ENCODE data around the gene CDKN2C.

CDKN2C gene

DNA sequence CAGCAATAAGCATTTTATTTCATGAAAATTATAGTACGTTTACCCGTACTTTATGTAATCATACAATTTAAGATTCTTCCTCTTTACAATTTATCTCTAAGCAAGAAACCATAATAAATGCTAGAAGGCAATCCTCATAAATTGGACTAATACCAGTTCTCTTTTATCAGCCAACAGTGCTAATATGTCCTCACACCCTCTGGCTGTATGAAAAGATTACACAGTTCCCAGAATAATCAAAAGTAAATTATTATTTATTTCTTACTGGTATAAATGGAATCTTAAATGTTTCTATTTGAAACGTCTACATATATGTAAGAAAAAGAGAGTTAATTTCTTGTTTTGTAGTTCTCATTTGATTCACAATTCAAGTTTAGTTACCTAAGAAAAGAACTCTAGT is 3.1 kb upstream of the CDKN2C start:
- no peak for DNase-seq

DNA sequence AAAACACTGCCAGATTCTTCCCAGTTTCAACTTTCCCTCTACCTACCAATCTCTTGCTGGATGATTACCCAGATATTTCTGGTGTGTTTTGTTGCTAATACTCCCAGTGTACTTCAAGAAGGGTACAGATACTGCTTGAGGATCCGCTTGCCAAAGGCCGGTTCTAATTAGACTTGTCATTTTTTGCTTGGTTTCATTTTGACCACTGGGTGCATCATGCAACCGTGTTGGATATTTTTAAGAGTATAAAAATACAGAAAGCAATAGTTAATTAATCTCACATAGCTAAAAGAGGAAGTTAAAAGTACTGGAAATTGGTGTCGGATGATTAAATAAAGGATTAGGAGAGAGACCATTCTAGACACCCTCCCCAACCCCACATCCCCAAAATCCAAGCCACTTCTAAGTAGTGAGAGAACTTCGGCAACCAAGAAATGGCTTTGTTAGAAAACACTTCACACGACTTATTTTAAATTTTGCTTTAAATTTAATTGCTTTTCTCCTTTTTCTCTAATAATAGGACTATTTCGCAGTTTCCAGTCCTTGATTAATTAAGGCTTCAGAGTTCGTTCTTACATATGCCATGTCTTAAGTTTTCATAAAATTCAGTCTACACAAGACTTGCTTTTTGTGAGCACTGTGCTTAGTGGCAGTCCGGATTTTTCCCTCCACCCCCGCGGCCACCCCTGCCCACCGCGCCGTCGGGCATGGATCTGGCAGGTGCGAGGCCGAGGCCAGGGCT is 2.5 kb upstream of the CDKN2C start:
- peak in 1 of 14 donors; percentile 35 for DNase-seq

DNA sequence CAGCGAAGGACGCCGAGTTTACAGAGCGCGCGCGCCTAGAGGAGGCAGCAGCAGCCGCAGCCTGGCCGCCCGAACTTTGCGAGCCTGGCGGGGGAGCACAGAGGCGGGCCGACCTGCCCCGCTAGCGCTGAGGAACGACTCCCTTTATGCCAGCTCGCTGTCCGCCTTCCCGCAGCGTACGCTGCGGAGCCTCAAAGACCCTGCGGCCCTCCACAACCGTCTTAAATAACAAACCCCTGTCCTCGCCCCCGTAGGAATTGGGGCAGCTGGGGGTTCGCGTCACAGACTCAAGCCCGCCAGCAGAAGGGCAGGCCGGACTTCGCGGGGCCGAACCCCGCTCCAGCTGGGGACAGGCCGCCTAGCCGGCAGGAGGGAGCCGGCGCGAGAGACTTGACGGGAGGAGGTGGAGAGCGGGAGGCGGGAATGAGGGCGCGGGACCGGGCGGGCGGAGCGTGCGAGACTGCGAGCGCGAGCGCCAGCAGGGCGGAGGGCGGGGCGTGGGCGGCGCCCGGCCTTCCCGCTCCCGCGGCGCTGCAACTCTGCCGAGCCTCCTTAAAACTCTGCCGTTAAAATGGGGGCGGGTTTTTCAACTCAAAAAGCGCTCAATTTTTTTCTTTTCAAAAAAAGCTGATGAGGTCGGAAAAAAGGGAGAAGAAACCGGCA is 1.8 kb upstream of the CDKN2C start:
- peak in 13 of 14 donors; percentile 60 to 93 (median 84) for DNase-seq

DNA sequence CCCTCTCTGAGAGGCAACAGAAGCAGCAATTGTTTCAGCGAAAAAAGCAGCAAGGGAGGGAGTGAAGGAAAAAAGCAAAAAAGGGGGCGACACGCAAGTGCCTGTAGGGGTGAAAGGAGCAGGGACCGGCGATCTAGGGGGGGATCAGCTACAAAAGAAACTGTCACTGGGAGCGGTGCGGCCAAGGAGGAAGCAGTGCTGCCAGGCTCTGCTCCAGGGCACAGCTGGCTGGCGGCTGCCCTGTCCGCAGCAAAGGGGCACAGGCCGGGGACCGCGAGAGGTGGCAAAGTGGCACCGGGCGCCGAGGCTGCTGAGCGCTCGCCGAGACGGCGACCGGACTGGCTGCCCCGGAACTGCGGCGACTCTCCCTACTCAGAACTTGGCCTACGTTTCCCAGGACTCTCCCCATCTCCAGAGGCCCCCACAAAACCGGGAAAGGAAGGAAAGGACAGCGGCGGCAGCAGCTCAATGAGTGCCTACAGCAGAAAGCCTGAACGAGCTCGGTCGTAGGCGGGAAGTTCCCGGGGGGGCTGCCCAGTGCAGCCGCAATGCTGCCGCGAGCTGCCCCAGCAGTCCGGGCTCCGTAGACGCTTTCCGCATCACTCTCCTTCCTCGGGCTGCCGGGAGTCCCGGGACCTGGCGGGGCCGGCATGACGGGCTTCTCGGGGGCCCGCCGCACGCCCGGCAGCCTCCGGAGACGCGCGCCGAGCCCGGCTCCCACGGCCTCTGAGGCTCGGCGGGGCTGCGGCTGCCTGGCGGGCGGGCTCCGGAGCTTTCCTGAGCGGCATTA is 1.0 kb upstream of the CDKN2C start:
- peak in 12 of 14 donors; percentile 45 to 93 (median 70) for DNase-seq

DNA sequence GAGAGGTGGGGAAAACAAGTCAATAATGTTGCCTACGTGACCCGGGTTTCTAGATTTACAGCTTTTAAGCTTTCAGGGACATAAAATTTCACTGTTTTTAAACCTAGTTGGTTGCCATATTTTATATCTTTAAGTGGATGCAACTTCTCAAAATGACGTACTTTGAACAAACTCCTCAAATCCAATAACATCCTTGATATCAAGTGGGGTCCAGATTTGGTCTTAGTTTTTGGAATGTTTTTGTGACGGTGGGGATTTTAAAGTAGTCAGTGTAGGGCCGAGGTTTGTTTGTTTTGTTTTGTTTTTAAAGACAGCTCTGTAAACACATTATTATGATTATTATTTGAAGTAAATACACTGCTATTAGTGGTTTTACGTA is 453 bp downstream of the CDKN2C start:
- no peak for DNase-seq

DNA sequence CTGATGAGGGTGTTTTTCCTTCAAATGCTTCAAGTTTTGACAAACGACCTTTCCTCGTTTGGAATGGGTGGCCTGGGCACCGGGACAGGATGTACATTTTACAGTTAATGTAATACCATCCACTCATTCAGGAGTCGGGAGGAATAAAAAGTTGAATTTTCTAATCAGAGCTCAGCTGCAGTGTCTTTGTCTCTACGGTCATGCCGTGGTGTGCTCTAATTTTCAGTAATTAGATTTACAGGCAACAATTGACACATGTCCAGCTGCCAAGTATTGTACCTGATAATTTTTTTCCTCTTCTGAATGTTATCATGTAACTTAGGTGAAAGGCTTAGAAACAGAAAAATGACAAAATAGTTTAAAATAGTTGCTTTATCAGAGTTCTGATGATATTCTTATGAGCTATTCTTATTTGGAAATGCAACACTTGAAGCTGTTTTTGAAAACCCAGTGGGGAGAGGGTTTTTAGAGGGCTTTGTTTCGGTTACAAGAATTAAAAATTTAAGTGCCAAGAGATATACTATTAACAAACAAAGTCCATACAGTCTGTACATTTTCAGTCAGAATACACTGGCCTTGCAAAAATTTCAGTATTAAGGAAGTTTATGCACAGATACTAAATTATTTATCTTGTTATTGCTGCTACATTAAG is 1.0 kb downstream of the CDKN2C start:
- DNase-seq = no peak

DNA sequence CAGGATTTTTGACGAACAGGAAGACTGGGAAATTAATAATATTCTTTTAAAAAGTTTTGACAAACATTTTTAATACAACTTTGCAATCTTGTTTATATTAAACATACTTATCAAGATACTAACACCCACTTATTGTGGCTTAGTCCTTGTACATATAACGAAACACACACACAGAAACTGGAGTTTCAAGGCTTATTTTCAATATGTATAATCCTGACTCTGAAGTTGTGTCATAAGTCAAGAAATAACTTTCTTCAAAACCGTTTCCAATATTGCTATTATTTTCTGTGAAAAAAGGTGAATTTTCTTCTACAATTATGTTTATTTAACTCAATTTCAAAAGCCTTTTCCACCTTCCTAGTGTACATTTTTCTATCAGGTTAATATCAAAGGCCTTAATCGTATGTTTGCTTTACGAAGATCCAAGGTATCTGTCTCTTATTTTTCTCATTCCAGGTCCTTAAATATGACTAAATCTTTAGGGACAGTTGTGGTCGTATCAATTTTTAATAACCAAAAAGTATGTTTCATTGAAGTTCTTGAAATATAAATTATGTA is 1.8 kb downstream of the CDKN2C start:
- DNase-seq = no peak

DNA sequence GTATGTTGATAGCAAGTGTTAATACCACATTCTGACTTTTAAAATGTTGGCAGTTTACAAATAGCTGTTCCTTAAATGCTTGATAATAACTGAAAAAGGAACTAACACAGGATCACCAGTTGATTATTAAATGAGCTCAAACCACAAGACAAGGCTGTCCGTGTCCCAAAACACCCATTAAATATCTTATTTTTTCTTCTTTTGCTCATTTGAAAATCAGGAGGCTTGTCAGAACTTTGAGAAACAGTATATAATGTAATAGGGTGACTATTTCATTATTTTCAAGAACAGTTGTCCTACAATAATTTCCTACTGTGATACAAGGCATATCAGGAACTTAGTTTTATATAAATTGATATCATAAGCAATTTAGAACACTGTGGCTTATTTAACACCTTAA is 2.7 kb downstream of the CDKN2C start:
- no peak for DNase-seq

DNA sequence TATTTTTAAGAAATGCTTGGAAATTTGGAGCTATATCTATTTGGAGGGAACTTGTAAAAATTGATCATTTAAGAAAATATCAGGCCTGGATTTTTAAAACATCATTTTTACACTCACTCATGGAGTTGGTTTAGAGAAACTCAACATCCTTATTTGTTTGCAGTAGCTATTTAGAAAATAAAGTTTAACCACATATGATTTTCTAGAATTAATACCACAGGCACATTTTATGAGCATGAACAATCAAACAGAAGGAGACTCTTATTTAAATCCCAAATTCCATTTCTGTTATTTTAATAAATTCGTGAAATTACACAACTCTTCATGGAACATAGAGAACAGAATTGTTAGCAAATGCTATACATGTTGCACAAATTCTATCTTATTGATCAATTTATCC is 3.2 kb downstream of the CDKN2C start:
- no peak for DNase-seq

DNA sequence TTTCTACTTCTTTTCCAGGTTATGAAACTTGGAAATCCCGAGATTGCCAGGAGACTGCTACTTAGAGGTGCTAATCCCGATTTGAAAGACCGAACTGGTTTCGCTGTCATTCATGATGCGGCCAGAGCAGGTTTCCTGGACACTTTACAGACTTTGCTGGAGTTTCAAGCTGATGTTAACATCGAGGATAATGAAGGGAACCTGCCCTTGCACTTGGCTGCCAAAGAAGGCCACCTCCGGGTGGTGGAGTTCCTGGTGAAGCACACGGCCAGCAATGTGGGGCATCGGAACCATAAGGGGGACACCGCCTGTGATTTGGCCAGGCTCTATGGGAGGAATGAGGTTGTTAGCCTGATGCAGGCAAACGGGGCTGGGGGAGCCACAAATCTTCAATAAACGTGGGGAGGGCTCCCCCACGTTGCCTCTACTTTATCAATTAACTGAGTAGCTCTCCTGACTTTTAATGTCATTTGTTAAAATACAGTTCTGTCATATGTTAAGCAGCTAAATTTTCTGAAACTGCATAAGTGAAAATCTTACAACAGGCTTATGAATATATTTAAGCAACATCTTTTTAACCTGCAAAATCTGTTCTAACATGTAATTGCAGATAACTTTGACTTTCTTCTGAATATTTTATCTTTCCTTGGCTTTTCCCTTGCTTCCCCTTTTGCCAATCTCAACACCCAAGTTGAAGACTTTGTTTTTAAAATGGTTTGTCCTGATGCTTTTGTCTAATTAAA is 4.0 kb downstream of the CDKN2C start:
- peak in 2 of 14 donors; percentile 14 to 24 for DNase-seq

DNA sequence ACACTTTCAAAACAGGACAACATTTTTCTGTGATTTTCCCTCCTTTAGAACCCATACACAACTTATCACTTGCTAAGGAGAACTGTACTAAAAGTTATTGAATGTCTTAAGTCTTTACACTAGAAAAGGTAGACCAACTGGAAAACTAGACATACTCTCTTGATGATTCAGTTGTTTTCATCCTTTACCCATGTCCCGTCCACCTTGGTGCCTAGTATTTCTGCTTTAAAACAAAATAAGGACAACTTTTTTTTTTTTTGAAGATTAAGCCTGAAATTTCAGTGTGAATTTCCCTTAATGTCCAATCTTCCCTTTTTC is 4.5 kb downstream of the CDKN2C start:
- no peak for DNase-seq

DNA sequence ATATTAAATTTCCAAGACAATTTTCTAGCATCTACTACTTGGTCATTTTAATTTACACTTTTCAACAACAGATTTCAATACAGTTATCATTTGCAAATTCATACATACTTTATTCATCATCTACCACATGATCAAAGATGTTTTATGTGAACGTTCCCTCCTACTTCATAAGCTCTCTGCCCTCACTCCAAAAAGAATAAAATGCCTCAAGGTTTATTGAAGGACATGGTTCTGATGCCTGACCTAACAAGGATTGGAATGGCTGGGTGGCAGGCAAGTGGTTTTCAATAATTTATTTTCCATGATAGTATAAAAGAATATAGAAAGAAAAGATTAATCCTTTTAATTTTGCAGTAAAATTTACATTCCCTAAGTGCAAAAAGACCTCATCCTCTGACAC is 5.4 kb downstream of the CDKN2C start:
- no peak for DNase-seq

DNA sequence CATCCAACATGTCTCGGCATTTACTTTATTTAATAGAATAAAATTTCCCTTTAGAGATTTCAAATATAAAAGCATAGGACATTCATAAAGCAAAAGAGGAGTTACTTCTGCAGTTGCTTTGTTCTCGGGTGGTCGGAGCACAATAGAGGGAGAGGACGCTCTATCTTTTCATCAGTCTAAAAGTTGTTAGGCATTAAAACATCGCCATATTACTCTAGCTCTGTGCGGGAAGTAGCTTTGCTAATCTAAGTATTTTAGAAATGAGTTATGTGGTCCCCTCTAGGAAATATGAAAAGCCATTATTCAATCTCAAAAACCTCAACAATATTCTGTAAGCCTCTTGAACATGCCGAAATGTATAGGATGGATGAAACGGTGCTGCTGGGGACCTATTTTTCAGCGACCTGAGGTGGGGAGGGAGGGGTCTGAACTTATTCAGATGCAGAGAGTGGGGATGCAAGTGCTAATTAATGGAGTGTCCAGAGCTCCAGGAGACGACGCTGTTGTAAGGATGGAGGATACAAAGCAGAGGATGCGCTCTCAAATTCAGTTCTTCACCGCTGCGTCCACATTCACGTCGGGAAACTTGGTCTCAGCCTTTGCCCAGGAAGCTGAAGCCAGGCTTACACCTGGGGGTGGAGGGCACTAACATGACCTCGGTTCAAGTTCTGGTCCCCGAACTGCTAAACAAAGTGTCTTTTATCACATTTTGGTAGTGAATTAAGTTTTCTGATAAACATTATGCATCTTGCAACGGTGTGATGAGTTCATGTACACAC is 6.3 kb downstream of the CDKN2C start:
- peak in 4 of 14 donors; percentile 12 to 41 (median 22) for DNase-seq

DNA sequence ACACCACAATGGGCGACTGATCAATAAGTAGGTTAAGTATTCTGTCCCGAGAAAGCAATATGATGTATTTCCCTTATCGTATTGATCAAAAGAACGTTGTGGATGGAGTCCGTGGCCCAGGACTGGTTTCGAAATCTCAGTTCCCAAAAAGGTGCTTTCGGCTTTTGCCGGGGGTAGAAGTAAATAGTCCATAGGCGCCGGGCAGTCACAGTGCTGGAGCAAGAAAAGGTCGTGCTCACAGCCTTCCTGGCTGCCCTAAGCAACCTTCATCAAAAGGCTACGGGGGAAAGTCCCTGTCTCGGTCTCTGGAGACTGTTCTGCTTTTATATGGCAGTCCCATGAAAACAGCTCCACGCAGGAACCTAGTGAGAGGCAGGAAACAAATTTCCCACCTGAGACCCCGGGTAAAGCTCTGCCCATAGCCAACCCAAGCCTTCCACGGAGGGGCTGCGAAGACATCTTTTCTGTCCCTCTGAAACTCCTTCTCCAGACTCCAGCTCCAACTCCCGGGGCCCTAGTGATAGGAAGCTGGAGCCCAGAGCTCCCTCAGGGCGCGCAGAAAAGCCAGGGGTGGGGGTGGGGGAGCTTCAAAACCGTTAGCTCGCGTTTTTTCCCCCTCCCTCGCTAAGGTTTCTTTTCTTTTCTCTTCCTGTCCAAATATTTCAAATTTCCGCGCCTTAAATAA is 7.0 kb downstream of the CDKN2C start:
- DNase-seq = peak in 9 of 14 donors; percentile 11 to 66 (median 48)

DNA sequence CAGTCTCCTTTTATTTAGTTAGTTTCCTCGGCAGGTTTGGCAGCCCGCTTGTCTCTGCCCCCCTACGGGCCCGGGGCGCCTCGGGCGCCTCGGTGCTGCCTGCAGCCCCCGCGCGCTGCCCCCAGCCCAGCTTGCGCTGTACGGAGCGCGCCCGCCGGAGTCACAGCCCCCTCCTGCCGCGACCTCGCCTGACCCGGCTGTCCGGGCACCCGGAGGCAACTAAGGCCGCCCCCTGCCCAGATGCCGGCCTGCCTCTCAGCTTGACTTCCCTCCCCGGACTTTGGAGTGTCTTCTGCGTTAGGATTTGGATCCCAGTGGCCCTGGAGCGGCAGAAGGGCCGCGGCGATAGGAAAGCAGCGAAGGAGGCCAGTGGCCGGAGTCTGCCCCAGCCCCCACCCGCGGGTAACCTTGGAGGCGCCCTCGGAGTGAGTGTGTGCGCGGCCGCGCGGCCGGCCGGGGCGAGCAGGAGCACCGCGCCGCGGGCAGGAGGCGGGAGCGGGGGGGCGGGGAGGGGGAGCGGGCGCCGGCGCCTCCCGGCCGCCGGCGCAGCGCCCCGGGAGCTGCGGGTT is 7.6 kb downstream of the CDKN2C start:
- DNase-seq = peak in 12 of 14 donors; percentile 12 to 85 (median 42)

DNA sequence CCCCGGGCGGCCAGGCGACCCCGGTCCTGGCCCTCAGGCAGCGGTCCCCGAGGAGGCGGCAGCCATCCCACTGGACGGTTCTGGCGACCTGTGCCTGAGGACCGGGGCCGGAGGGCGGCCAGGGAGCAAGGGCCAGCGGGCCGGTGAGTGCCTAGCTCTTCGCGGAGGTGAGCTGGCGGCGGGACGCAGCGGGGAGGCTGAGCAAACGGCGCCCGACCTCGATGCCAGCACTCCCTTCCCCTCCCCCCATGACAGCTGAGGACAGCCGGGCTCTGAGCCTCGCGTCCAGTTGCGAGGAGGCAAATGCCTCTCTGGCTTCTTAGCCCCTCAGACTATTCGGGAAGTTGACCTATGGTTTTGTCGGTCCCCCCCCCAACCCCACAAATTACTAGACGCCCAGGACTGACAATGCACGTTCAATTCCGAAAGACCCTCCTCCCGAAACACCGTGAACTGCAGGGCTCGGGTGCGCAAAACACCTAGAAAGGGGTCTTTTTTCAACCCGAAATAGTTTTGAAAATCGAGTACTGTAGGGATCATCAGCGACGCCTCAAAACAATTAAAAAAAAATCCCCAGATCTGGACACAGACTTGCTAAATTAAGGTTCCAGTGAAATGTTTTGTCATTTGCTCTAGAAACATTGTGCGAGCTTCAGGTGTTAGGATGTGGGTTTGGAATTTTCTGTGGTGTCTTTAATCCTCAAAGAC is 8.3 kb downstream of the CDKN2C start:
- peak in 10 of 14 donors; percentile 25 to 85 (median 38) for DNase-seq

DNA sequence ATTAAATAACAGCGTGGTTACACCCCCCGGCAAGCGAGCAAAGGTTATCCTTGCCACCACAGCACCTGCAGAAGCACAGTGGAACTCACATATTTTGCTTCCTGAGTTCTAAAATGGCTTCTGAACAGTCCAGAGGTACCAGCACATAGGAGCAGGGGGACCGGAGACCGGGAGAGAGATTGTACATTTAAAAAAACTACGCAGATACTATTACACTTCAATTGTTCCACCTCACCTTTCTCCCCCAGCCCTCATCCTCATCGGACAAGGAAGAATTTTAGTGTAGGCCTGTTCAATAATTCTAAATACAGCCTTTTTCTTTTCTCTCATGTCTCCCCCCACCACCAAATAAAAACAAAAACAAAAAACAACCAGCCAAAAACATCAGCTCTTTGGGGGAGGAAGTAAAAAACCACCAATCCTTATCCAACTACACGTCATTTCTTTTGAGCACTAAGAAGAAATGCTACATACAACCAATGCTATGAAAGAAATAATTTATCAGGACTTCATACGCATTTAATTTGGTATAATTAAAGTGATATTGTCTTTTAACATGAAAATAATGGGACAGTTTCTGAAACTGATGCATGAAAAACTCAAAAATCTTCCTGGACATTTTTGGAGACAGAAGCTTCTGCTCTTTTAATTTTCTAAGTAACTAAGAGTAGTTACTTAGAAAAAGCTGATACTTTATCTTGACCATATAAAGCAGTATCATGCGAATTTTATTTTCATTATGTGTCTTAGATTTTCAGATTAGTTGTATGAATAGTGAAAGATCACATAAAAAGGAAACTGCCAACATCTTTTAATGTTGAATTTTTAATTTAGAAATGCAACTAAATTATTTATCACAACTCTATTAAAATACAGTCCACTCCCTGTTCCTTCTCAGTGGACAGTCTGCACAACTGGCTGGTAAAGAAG is 9.1 kb downstream of the CDKN2C start:
- peak in 3 of 14 donors; percentile 10 to 43 (median 17) for DNase-seq

DNA sequence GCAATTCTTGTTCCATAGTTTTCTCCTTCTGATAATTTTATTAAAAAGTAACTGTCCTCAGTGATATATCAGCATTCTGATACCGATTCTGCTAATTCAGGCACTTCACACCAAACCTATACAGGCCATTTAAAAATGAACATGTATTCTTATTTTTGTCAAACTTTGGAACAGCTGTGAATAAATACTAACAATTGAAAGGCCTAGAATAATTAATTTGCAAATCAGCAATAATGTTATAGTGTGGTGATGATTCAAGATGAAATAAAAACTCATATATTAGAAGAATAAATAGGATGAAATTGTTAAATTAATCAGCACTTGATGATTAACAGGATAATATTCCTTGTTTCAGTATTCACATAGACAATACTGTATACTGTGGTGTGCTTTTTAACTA is 9.9 kb downstream of the CDKN2C start:
- DNase-seq = no peak
